HG03469 (cell line): ENCODE data around the gene TPO.
"Not testable (repeated sequence)": the region's sequence is repeated elsewhere in the genome, so short reads cannot be mapped to it uniquely, and the experiment has no call there.

Experiments
- ATAC-seq: cut with Tn5 transposase; IDR thresholded peaks from one replicate; pipeline ENCODE4 v1.9.1; 2021; ENCODE audit warnings: mild to moderate bottlenecking, moderate library complexity, moderate number of reproducible peaks; ENCODE audit not compliant: unreplicated experiment

The TPO gene

DNA sequence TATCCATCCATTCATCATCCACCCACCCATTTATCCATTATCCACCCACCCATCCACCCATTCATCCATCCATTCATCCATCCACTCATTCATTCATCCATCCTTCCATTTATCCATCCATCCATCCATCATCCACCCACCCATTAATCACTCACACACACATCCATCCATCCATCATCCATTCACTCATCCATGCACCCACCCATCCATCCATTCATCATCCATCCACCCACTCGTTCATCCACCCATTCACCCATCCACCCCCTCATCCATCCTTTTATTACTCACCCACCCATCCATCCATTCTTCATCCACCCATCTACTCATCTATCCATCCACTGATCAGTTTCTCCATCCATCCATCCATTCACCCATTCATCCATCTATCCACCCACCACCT lies 8.1 kb upstream of the TPO start:
- no peak for ATAC-seq

DNA sequence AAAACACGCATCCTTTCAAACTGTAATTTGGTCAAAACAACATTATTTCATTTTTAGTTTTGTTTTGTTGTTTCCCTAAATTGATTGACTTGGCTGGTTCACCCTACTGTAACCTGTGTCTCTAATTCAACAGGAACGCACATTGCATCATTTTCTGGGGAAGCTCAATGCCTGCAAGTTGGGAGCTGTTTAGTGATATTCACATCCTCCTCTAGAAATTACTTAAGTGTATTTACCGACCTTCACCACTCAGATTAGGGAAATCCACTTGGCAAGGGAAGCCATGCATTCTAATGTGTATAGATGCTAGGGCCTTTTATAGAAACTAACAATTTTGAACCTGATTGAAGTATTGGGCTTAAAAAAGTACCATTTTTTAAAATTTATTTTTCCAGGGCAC lies 7.3 kb upstream of the TPO start:
- ATAC-seq: no peak

DNA sequence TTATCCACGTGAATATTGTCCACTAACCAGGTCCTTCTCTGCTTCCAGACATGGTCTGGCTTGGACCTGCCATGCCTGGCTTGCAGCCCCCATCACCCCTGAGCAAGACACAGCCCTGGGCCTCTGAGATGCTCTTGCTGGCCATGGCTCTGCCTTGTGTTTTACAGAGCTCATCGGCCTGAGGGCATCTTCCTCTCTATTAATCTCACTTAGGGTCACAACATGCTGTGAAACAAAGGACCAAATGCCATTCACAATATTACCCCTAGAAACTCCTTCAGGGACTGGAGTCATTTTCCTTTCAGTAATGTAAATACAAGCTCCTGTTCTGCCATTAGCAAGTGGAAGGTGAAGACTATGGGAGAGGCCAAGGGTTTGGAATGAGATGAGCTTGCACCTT lies 6.8 kb upstream of the TPO start:
- no peak for ATAC-seq

DNA sequence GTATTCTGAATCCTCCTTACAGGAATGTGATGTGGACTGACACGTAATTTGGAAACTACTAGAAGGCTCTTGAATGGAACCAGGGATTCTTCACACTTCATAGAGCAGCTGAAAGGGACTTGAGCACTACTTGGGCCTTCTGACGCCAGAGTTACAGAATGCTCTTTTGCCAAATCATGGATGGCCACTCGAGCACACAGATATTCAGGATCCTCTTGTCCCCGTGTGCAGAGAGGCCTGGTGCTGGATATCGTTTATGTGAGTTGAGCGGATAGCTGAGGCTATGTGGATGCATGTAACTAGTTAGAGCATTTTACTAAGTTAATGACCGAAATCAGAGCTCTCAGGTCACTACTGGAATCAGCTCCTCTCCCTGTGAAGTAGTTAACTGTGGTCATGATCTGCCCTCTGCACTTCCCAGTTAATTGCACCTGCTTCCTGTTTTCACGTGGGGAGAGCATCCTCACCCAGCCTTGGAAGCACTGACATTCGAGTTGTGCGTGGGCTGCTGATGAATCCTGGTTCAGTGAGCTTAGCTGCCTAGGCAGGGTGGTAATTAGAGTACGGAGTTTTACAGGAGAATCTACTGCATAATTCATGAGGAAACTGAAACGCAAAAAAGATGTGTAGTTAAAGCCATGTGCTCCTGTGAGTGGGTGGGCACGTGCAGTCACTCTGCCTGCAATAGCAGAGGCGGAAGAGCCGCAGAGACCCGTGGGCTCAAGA lies 5.2 kb upstream of the TPO start:
- no peak for ATAC-seq

DNA sequence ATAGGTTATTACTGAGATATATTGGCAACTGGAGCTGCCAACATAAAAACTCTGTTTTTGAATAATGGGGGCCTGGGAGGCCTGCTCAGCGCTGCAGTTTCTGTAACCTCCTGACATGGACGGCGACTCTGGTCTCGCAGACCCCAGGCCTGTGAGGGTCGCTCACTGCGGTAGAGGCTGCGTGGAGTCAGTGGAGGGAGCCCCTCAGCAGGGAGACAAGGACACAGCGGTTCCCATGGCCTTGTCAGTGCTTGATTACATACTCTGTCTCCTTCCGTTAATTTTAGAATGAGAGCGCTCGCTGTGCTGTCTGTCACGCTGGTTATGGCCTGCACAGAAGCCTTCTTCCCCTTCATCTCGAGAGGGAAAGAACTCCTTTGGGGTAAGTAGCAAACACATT lies 858 bp downstream of the TPO start:
- no peak for ATAC-seq

DNA sequence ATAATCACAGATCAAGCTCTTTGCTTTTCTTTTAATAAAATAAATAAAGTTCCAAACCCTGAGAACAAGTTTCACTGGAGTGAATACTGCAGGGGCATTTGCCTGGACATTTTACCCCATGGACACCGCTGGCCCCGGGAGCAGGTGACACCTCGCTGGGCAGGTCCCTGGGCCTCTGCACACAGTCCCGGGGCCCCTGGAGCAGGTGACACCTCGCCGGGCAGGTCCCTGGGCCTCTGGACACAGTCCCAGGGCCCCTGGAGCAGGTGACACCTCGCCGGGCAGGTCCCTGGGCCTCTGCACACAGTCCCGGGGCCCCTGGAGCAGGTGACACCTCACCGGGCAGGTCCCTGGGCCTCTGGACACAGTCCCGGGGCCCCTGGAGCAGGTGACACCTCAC lies 1.6 kb downstream of the TPO start:
- not testable (repeated sequence) for ATAC-seq

DNA sequence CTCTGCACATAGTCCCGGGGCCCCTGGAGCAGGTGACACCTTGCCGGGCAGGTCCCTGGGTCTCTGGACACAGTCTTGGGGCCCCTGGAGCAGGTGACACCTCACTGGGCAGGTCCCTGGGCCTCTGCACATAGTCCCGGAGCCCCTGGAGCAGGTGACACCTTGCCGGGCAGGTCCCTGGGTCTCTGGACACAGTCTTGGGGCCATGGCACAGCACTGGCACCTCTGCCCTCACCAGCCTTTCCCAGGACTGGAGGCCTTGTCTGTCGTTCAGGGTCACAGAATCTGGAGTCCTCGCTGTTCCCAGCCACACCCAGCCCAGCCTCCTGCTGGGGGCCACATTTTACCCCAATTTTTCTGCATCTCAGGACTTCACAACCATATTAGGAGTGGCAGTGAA lies 2.2 kb downstream of the TPO start:
- no peak for ATAC-seq

DNA sequence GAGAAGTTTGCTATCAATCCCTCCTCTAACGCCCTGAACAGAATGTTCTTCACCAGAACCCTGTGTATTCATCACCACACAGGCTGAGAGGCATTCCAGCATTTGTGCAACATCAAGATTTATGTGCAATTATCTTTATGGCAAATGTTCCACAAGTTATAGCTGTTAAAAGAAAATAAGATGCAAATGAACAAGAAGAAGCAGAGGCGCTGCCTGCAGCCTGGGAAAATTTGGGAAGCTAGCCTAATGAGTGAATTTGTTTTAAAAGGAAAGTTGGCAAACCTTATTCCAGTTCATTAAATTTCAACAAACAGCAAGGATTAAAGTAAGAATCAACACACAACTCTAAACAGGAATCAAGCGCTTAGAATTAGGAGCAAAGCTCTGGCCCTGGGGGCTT lies 5.3 kb downstream of the TPO start:
- no peak for ATAC-seq

DNA sequence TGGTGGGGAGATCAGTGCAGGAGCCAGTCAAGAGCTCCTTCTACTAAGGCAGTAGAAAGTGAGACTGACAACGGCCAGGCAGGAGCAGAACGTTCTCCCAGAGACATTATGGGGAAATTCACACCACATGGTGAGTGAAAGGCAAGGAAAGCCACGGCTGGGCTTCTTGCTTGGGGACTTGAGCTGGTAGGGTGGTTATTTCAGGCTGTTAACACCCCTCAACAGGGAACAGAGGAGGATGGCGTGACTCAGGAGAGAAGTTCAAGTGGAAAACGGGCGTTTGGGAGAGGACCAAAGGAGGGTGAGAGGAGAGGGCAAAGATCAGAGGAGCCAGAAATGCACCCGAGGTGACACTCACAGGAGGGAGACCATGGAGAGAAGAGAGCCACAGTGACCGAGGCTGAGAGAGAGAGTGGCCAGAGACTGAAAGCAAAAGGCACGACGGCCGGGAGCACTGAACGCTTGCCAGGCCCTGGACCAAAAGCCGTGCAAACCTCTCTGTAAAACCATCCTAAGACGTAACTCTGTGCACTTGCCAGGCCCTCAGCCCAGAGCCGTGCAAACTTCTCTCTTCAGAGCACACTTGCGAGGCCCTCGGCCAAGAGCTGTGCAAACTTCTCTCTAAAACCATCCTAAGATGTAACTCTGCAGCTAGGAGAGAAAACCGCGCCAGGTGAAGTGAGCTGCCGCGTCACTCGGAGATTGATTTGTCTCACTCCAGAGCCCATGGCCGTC lies 7.7 kb downstream of the TPO start:
- no peak for ATAC-seq

DNA sequence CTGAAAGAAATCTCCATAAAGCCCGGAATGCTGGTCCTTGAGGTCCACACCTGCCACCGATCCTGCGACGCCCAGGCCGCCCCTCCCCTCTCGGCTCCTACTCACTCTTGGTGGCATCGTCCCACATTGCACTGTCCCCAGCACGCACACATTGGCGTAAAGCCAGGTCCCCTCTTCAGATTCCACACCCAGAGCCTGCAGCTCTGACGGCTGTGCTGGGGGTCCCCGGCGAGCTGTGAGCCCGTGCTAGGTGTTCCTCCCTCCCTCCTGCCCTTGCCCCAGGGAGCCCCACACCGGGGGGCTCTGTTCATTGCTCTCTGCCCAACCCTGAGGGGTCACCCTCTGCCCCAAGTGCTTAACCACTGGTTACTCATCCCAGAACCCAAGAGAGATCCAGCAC lies 8.5 kb downstream of the TPO start:
- ATAC-seq: no peak

DNA sequence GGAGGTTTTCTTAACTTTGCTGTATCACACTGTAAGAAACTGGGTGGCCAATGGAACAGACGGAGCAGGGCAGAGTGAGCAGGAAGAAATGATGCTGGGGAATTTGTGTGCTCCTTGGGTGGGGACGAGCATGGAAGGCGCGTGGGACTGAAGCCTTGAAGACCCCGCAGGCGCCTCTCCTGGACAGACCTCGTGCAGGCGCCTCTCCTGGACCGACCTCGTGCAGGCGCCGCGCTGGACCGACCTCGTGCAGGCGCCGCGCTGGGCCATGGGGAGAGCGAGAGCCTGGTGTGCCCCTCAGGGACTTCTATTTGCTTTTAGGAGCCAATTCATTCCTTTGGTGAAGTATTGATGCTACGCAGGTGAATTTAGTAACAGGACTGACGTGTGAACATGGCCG lies 8.9 kb downstream of the TPO start:
- no peak for ATAC-seq

DNA sequence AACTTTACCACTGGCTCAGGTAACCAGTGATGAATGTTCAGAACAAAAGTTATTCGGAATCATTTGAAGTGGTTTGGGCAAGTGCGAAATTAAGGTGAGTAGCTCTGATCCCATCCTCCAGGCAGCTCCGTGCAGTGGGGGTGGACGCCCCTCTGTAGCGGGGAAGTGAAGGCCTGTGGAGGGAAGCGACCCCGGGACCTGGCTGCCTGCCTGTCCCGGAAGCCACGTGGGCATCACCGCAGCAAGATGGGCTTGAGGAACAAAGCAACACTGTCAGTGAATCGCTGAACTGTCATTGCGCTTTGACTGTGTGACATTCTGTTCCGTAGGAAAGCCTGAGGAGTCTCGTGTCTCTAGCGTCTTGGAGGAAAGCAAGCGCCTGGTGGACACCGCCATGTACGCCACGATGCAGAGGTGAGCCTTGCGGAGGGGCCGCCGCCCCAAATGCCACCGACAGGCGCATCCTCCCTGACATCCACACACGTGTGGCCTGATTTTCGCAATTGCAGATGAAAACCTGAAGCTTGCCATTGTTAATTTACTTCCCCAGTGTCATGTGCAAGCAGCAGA lies 9.5 kb downstream of the TPO start:
- ATAC-seq: no peak

DNA sequence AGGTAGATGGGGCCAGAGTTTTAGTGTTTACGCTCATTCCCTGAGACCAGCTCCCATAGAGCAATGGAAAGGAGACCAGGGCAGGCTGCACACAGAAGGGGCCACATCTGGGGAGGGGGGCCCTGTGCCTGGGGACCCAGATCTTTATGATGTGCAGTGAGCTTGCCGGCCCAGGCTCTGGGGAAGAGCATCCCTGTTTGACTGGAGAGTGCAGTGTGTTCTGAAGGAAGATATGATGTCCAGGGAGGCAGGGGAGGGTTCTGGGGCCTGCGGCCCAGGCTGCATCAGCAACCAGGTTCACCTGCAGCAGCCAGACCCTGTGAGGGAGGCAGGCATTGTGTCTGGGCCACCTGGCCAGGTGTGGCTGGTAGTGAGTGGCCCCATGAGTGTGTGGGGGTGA lies 13.8 kb downstream of the TPO start:
- ATAC-seq: no peak

DNA sequence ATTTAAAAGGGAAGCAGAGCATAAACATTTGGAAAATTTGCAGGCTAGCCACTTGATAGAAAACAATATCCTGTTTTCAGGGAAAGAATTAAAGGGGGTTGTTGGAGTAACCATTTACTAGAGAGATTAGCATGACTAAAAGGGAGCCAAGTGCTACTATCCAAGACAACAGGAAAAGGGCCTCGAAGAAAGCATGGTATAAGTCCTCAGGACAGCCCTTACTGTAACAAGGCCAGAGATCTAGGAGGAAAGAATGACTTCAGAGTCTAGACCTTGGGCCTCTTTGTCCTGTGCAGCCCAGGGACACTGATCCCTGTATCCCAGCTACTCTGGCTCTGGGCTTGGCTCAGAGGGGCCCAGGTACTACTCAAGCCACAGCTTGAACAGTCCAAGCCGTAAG lies 16.6 kb downstream of the TPO start:
- no peak for ATAC-seq

DNA sequence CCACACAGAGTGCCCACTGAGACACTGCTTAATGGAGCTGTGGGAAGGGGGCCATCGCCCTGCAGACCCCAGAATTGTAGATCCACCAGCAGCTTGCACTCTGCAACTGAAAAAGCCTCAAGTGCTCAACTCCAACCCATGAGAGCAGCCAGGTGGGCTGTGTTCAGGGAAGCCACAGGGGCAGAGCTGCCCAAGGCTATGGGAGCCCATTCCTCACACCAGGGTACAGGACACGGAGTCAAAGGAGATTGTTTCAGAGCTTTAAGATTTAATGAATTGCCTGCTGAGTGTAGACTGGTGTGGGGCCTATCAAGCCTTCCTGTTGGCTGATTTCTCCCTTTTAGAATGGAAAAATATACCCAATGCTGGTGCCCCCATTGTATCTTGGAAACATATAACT lies 17.2 kb downstream of the TPO start:
- no peak for ATAC-seq

DNA sequence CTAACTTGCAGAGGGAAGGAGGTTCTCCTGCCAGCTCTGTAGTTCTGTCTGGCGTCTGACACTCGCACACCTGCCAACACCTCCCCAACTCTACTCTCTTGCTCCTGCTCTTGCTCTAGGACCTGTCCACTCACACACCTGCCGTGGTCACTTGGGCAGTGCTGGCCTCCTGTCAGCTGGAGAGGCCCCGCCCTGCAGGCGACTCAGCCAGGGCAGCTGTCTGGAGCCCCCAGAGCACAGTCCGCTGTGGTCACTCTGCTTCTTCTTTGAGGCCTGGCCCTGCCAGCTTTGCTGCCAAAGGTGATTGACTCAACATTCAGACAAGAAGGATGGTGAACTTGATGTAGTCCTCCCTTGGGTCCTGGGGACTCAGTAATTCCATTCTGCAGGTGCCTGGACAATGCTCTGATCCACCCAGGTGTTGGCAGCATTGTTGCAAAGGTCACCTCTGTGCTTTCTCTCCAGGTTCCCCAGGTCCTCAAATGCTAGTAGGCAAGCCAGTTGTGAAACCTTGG lies 18.7 kb downstream of the TPO start:
- ATAC-seq: no peak

DNA sequence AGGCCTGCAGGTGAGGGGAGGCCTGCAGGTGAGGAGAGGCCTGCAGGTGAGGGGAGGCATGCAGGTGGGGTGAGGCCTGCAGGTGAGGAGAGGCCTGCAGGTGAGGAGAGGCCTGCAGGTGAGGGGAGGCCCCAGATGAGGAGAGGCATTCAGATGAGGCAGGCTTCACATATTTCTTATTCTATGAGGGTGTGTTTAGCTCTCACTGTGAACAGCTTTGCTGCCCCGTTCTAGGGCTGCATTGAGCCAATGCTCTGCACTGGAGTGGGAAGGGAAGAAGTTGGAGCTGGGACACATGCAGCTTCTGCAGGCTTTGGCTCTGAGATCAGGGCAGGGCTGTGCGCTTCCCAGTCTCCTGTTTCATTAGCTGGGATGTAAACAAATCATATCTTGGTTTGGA lies 19.5 kb downstream of the TPO start:
- no peak for ATAC-seq

DNA sequence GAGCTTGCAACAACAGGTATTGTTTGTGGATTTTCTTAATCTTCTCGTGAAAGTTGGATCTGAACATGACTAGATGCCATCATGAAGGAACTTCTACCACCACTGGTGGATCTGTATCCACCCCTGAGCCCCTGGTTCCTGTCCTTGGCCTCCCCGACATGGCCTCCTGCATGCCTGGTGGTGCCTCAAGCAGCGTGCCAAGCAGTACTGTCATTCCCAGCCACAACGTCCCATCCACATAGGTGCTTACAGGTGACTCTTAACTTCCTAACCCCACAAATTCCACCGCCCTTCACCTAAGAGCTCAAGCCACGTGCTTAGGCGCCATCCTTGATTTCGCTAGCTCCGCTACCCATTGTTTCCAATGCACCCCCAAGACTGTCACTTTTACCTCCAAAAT lies 23.1 kb downstream of the TPO start:
- no peak for ATAC-seq

DNA sequence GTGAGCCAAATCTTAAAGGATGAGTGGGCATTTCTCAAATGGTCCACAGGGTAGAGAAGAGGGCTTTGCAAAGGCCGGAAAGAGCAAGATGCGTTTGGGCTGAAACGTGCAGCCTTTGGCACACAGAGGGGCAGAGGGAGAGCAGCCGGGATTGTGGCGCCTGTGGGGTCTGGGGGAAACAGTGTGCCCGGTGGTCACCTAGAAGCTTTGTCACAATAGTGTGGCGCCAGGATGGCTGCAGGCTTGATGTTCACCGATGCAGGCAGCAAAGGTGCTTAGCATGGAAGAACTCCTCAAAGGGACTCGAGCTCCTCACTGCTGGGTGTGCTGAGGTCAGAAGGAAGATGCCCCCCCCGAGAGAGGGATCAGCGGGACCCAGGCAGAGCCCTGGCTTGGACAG lies 23.8 kb downstream of the TPO start:
- ATAC-seq: no peak

DNA sequence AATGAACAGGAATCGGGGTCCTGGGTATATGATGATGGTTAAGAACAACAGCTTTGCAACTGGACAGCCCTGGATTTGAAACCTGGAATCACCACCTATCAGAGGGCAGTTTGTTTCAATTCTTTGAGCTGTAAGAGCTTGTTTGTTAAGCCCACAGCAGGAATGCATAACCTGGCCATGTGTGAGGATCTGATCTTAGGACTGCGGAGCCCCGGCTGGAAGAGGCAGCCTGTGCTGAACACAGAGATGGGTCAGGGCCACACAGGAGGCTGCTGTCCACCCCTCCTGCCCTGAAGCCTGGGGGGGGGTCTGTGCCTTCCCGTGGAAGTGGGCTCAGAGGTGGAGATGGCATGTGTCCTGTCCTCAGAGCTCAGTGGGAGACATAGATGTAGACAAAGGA lies 24.3 kb downstream of the TPO start:
- no peak for ATAC-seq

DNA sequence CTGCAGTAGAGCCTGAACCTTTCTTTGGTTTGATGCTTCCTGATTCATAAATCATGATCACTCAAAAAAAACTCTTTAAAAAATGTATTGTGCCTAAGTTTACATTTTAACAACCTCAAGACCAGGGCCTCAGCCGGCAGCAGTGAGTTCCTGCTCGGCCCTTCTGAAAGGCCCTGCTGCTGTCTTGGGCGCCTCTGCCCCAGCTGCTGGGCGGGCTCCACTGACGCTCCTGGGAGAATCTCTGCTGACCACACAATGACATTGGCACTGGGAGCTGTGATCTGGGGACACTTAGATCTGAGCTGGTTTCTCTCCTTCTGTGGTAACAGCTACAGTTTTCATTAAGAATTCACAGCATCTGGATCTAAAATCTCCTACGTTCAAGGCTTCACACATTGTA lies 25.7 kb downstream of the TPO start:
- ATAC-seq: no peak

DNA sequence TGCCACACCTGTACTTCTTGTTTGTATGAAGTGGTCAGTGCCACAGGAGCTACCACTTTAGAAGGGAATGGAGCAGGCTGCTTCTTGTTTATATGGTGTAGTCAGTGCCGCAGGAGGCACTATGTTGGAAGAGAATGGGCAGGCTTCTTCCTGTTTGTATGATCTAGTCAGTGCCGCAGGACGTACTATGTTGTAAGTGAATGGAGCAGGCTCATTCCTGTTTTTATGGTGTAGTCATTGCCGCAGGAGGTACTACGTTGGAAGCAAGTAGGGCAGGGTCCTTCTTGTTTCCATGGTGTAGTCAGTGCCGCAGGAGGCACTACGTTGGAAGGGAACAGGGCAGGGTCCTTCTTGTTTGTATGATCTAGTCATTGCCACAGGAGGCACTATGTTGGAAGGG lies 27.3 kb downstream of the TPO start:
- ATAC-seq: no peak
